Esophagus squamous epithelium (tissue), 4 donors: ENCODE results near the gene TRIM59.

Source experiments
- CTCF ChIP-seq, 6 experiments: fragments of 450-650 bp in 4 of 6; fragments of 200-600 bp in 2 of 6; sonication (generic) in 2 of 6; IDR thresholded peaks; one replicate each; pipeline ENCODE4 v1.5.1; 2016 to 2019; ENCODE audit warnings: antibody characterized with exemption in 6 of 6, mild to moderate bottlenecking in 4 of 6, moderate library complexity in 4 of 6
- POLR2A ChIP-seq, 4 donors: fragments of 450-650 bp; IDR thresholded peaks; one replicate each; pipeline ENCODE4 v1.6.1; 2017; ENCODE audit warnings: antibody characterized with exemption in 4 of 4, mild to moderate bottlenecking in 4 of 4, moderate library complexity in 3 of 4

- TF ChIP-seq POLR2A (IDR thresholded peaks at IDR 0.05), result no peak
- no peak for TF ChIP-seq CTCF (IDR thresholded peaks at IDR 0.05)
Observed at GRCh38 chr3:160473221-160473620, 23.6 kb upstream of the TRIM59 start.
